ENCODE measurements around the gene ERICH2. TPM values are rescaled to one million over a fixed set of nuclear protein-coding genes. Genes with fewer than 3 reads are reported as not detected.

ERICH2 gene
- total and polyA plus RNA-seq, 2 of the 13 experiments (the other 11 are each of a cell fraction or from before 2014, with no cell fraction given): not detected

DNA sequence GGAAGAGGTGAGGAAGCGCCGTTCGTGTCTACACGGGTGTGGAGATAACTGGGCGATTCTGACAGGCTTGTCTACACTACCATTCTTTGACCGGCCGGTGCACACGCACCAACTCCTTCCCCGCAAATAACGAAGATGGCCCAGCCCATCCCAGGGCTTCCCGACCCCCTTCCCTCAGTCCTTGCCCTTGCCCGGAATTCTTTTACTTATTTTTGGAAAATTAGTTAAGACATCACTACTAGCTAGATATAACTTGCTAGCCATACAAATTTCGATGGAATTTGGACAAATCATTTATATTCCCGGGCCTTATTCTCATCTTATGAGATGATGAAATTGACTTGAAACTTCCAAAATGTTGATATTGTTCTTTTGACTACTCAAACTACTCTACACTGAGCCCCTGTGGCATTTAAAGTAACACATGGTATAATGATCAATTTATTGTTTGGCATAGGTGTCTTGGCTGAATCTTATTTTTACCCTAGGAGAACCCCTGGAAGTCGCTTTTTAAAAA, 1.3 kb downstream of the ERICH2 start (continued):
- TF ChIP-seq, protein P1, sequence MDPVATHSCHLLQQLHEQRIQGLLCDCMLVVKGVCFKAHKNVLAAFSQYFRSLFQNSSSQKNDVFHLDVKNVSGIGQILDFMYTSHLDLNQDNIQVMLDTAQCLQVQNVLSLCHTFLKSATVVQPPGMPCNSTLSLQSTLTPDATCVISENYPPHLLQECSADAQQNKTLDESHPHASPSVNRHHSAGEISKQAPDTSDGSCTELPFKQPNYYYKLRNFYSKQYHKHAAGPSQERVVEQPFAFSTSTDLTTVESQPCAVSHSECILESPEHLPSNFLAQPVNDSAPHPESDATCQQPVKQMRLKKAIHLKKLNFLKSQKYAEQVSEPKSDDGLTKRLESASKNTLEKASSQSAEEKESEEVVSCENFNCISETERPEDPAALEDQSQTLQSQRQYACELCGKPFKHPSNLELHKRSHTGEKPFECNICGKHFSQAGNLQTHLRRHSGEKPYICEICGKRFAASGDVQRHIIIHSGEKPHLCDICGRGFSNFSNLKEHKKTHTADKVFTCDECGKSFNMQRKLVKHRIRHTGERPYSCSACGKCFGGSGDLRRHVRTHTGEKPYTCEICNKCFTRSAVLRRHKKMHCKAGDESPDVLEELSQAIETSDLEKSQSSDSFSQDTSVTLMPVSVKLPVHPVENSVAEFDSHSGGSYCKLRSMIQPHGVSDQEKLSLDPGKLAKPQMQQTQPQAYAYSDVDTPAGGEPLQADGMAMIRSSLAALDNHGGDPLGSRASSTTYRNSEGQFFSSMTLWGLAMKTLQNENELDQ (CRISPR knock-in tag; IDR thresholded peaks at IDR 0.05; ENCODE audit: borderline replicate concordance): no peak
- TF ChIP-seq SNRNP70 (IDR thresholded peaks at IDR 0.05; ENCODE audit: low read depth, low read length) (no peak), RFX1 (IDR thresholded peaks at IDR 0.05) (no peak), KMT2B (CRISPR knock-in tag; IDR thresholded peaks at IDR 0.05) (no peak), ZNF761 (CRISPR knock-in tag; conservative IDR thresholded peaks at IDR 0.05) (no peak), SP2 (CRISPR knock-in tag; IDR thresholded peaks at IDR 0.05) (no peak), SYNCRIP (IDR thresholded peaks at IDR 0.05; ENCODE audit: insufficient read depth, low read depth, low read length) (no peak), ZNF160 (CRISPR knock-in tag; IDR thresholded peaks at IDR 0.05) (no peak), ZNF326 (CRISPR knock-in tag; IDR thresholded peaks at IDR 0.05; ENCODE audit: borderline replicate concordance) (no peak), GABPB1 (CRISPR knock-in tag; IDR thresholded peaks at IDR 0.05) (0 out of 2 replicates have a peak, but pooled peaks have one; percentile 12), HOXA5 (CRISPR knock-in tag; IDR thresholded peaks at IDR 0.05) (no peak), SETDB1 (CRISPR knock-in tag; IDR thresholded peaks at IDR 0.05; ENCODE audit: borderline replicate concordance) (no peak), ZNF543 (CRISPR knock-in tag; IDR thresholded peaks at IDR 0.05) (peak; percentile 4; the same call in 1 of the 2 replicates)
- TF ChIP-seq, protein P2, sequence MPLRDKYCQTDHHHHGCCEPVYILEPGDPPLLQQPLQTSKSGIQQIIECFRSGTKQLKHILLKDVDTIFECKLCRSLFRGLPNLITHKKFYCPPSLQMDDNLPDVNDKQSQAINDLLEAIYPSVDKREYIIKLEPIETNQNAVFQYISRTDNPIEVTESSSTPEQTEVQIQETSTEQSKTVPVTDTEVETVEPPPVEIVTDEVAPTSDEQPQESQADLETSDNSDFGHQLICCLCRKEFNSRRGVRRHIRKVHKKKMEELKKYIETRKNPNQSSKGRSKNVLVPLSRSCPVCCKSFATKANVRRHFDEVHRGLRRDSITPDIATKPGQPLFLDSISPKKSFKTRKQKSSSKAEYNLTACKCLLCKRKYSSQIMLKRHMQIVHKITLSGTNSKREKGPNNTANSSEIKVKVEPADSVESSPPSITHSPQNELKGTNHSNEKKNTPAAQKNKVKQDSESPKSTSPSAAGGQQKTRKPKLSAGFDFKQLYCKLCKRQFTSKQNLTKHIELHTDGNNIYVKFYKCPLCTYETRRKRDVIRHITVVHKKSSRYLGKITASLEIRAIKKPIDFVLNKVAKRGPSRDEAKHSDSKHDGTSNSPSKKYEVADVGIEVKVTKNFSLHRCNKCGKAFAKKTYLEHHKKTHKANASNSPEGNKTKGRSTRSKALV (CRISPR knock-in tag; IDR thresholded peaks at IDR 0.05): peak; percentile 7; the same call in 1 of the 2 replicates
- TF ChIP-seq, protein P3, sequence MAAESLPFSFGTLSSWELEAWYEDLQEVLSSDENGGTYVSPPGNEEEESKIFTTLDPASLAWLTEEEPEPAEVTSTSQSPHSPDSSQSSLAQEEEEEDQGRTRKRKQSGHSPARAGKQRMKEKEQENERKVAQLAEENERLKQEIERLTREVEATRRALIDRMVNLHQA (CRISPR knock-in tag; IDR thresholded peaks at IDR 0.05): no peak
- TF ChIP-seq, protein P4, sequence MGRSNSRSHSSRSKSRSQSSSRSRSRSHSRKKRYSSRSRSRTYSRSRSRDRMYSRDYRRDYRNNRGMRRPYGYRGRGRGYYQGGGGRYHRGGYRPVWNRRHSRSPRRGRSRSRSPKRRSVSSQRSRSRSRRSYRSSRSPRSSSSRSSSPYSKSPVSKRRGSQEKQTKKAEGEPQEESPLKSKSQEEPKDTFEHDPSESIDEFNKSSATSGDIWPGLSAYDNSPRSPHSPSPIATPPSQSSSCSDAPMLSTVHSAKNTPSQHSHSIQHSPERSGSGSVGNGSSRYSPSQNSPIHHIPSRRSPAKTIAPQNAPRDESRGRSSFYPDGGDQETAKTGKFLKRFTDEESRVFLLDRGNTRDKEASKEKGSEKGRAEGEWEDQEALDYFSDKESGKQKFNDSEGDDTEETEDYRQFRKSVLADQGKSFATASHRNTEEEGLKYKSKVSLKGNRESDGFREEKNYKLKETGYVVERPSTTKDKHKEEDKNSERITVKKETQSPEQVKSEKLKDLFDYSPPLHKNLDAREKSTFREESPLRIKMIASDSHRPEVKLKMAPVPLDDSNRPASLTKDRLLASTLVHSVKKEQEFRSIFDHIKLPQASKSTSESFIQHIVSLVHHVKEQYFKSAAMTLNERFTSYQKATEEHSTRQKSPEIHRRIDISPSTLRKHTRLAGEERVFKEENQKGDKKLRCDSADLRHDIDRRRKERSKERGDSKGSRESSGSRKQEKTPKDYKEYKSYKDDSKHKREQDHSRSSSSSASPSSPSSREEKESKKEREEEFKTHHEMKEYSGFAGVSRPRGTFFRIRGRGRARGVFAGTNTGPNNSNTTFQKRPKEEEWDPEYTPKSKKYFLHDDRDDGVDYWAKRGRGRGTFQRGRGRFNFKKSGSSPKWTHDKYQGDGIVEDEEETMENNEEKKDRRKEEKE (IDR thresholded peaks at IDR 0.05): no peak
- TF ChIP-seq, protein P5, sequence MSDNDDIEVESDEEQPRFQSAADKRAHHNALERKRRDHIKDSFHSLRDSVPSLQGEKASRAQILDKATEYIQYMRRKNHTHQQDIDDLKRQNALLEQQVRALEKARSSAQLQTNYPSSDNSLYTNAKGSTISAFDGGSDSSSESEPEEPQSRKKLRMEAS (IDR thresholded peaks at IDR 0.05): no peak
- TF ChIP-seq, protein P6, sequence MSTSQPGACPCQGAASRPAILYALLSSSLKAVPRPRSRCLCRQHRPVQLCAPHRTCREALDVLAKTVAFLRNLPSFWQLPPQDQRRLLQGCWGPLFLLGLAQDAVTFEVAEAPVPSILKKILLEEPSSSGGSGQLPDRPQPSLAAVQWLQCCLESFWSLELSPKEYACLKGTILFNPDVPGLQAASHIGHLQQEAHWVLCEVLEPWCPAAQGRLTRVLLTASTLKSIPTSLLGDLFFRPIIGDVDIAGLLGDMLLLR (CRISPR knock-in tag; IDR thresholded peaks at IDR 0.05): no peak
